Peyer's patch (tissue), 4 donors: Measurements from ENCODE around the gene FBH1.
A peak's percentile ranks its signal among the peaks of the same experiment; 100 is the strongest.

Experiments used
- POLR2A ChIP-seq, 2 donors: fragments of 450-650 bp; IDR thresholded peaks; one replicate each; pipeline ENCODE4 v1.5.1; 2017; ENCODE audit warnings: antibody characterized with exemption in 2 of 2, mild to moderate bottlenecking in 2 of 2, moderate library complexity in 2 of 2
- TF ChIP-seq, protein P1 (sequence below), 6 experiments: fragments of 450-650 bp in 4 of 6; fragments of 200-600 bp in 2 of 6; sonication (generic) in 1 of 6; IDR thresholded peaks; one replicate each; pipeline ENCODE4 v1.5.1; 2017 to 2019; ENCODE audit warnings: antibody characterized with exemption in 6 of 6, mild to moderate bottlenecking in 3 of 6, moderate library complexity in 1 of 6

DNA sequence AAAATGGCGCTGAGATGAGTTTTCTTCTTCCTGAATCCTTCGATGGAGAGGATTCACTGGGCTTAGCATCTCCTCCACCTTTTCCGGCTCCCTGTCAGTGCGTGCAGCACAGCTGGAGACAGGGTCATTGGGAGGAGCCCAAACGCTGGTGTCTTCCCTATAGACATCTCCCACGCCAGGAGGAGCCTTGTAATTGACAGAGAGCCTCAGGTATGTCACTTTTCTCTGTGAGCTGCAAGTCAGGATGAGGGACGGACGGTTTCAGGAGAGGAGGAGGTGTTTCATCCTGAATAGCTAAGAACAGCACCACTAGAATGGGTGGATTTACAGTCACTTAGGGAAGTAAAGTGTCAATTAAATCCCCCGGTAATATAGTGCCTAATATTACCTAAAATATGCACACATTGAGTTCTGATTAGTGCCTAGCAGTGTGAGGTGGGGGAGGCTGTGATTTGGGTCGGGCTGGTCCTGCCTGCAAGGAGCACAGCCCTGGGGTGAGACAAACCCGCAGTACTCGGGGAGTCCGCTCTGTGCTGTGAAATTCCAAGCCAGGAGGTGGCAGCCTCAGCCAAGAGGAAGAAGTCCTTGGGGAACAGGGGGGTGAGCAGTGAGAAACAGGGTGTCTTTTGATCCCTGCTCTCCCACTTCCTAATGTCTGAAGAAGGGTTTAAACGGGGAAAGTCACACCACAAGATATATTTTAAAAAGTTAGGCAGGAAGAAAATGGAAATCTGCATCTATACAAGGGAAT lies 59.1 kb downstream of the FBH1 start:
- TF ChIP-seq, protein P1, sequence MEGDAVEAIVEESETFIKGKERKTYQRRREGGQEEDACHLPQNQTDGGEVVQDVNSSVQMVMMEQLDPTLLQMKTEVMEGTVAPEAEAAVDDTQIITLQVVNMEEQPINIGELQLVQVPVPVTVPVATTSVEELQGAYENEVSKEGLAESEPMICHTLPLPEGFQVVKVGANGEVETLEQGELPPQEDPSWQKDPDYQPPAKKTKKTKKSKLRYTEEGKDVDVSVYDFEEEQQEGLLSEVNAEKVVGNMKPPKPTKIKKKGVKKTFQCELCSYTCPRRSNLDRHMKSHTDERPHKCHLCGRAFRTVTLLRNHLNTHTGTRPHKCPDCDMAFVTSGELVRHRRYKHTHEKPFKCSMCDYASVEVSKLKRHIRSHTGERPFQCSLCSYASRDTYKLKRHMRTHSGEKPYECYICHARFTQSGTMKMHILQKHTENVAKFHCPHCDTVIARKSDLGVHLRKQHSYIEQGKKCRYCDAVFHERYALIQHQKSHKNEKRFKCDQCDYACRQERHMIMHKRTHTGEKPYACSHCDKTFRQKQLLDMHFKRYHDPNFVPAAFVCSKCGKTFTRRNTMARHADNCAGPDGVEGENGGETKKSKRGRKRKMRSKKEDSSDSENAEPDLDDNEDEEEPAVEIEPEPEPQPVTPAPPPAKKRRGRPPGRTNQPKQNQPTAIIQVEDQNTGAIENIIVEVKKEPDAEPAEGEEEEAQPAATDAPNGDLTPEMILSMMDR (IDR thresholded peaks at IDR 0.05): peak in 4 of 6 experiments; percentile 29 to 71 (median 62)
- TF ChIP-seq POLR2A (IDR thresholded peaks at IDR 0.05): no peak
